GM12865 (cell line): ENCODE data around the gene RRBP1.

Experiments
- DNase-seq: peaks from one replicate; pipeline ENCODE4 v3.0.0; 2010; ENCODE audit warnings: low read depth
- H3K4me3 ChIP-seq: 2 replicates; pipeline ENCODE4 v1.5.1; 2011; ENCODE audit warnings: mild to moderate bottlenecking, low read depth, low read length, control low read depth
- TF ChIP-seq, protein P1 (sequence below): IDR thresholded peaks from 2 replicates; pipeline ENCODE4 v1.5.1; 2011; ENCODE audit warnings: low read length, control low read depth, low read depth, inconsistent platforms; ENCODE audit not compliant: insufficient read depth; ENCODE audit errors: missing control alignments

The RRBP1 gene

DNA sequence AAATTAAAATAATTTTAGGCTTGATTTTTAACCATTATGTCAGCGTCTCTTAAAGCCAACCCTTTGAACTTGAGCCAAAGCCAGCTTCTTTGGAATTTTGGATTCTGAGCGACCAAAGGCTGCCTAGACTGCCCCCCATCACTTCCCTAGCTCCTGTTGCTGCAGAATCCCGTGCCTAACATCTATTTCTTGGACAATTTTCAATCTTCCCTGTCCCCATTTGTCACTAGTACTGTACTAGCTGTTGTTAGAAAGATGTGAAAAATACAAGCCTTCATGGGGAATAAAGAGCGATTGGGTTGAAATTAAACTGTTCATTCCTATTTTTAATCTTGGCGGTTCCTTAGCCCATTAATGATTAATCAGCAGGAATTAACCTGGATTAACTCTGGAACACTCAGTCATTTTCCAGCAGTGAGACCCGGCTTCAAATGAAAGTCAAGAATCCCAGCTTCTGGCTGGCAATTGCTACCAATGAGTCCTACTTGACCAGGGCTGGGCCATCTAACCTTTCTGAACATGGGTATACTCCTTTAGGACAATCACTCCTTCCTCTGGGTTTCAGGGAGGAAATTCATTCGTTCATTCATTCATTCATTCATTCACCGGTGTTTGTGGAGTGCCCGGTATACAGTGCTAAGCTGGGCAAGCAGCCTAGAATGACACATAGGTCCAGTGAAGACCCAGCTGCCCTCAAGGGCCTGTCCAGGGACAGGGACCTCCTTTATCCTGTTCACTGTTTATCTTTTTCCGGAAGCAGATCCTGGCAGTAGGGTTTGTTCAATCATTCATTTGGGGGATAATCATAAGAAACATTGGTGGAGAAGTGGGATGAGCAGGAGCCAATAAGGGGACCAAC lies 1.4 kb upstream of the RRBP1 start:
- no peak for DNase-seq
- TF ChIP-seq, protein P1, sequence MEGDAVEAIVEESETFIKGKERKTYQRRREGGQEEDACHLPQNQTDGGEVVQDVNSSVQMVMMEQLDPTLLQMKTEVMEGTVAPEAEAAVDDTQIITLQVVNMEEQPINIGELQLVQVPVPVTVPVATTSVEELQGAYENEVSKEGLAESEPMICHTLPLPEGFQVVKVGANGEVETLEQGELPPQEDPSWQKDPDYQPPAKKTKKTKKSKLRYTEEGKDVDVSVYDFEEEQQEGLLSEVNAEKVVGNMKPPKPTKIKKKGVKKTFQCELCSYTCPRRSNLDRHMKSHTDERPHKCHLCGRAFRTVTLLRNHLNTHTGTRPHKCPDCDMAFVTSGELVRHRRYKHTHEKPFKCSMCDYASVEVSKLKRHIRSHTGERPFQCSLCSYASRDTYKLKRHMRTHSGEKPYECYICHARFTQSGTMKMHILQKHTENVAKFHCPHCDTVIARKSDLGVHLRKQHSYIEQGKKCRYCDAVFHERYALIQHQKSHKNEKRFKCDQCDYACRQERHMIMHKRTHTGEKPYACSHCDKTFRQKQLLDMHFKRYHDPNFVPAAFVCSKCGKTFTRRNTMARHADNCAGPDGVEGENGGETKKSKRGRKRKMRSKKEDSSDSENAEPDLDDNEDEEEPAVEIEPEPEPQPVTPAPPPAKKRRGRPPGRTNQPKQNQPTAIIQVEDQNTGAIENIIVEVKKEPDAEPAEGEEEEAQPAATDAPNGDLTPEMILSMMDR, result no peak
- no peak overlapping the region for H3K4me3 ChIP-seq

DNA sequence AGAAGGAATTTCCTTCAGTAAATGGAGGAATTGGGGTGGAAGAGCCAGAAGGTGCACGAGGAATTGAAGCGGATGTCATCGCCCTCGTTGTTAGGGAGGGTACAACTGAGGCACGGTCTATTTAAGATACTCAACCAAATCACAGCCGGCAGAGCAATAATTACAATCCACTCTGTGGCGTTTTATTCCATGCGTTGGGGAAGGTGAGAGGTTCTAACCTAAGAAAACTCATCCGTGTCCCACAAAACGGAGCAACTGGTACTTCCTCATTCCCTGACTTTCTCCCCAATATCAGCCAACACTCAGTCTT lies 802 bp upstream of the RRBP1 start:
- peak overlapping the region; percentile 50 for H3K4me3 ChIP-seq
- DNase-seq, result no peak
- TF ChIP-seq, protein P1, result no peak

DNA sequence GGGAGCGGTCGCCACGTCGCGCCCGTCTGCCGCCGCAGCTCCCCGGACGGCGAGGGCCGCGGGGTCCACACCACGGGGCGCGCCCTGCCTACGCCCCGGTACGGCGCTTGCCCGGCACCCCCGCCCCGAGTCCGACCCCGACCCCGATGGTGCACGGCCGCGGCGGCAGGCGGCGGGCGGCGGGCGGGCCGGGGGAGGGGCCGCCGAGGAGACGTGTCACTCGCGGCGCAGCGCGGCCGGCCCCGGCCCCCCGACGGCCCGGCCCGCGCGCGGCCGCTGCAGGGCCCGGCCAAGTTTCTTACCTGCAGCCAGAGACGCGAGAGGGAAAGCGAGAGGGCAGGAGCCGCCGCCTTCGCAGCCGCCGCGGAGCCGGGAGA lies 328 bp downstream of the RRBP1 start:
- TF ChIP-seq, protein P1, result no peak
- peak overlapping the region; percentile 71 for H3K4me3 ChIP-seq
- DNase-seq, result no peak

DNA sequence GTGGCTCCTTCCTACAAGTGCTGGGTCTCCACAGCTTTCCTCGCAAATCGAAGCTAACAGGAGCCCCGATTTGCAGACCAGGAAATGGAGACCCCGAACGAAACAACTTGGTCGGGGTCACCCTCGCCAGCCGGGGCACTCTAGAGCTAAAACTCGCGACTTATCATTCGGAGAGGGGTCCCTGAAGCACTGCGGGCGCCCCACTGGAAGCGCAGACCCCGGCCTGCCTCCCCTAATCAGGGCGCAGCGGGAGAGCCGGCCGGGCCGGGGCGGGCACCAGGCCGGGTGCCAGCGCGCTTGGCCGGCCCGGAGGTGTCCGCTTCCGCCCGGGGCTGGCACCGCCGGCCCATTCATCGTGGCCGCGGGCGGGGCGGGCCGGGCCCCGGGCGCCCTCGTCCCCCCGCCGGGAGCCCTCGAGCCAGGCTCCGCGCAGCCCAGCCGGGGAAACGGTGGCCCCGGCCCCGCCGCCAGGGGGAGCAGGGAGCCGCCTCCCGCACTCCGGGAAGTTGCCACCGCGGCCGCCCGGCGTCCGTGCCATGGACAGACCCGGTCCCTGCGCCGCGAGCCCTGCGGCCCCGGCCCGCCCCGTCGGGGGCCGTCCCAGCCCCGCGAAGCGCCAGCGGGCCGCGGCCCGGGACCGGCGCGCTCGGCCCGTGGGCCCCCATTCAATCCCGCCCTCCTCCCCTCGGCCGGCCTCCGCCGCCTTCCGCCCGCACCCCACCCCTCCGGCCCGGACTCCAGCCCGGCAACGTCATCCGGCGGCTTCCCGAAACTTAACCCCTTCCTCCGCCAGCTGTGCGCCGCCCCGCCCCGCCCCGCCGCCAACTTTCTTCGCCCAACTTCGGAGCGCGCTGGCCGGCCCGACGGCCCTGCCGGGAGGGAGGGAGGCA lies 961 bp downstream of the RRBP1 start:
- peak; percentile 87 for DNase-seq
- TF ChIP-seq, protein P1, result peak; percentile 73
- peak overlapping the region; percentile 79 for H3K4me3 ChIP-seq

DNA sequence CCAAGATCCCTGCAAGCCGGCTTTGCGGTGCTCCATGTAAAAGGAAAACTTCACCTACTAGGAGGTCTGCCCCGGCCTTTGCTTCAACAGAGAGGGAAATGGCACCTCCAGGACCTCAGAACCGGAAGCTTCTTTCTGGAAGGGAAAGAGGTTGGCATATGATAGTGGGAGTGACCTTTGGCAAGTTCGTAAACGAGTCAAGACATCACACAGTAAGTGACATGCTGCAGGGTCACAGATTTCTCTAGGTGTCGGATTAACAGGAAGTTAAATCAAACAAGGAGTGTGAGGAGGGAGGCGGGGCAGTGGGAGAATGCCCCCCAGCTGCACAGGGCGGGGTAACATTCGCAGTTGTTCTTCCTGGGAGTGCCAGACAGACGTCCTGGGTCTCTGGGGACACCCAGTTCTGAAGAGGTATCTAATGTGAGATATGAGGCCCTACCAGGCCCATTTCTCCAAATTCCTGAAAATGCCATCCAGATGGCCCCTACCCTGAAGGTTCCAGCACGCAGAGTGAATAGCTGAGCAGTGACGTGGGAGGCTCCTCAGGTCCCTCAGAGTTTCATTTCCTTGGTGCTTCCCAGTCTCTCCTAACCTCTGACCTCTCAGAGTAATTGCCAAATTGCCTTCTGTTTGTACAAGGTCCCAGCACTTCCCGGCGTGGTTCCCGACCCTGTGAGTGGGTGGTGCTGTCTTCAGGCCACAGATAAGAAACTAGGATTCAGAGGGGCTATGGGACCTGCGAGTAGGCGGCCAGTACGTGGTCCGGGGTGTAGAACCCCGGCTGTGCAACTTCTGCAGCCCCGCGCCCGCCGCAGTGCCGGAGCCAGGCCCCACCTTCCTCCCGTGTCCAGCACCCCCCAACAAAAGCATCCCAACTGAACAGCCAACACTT lies 1.9 kb downstream of the RRBP1 start:
- TF ChIP-seq, protein P1, result no peak
- no peak for DNase-seq
- H3K4me3 ChIP-seq, result peak overlapping the region; percentile 79

DNA sequence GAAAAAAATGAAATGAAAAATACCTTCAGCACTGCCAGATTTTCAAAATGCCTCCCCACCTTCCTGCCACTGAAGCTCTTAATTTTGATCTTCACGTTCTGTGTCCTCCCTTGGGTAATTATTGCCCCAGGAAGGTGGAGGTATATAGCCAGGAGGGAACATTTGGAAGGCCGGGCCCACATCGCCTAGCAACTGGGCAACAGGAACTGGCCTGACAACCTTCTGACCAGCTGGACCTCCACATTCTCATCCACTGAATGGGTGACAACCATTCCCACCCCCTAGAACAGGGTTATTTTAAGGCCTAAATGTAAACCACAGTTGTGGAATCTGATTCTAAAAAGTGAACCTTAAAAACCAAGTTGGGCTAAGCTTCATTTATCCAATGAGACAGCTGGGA lies 3.2 kb downstream of the RRBP1 start:
- no peak overlapping the region for H3K4me3 ChIP-seq
- DNase-seq, result no peak
- TF ChIP-seq, protein P1, result no peak
